Left hindlimb (tissue), 1 donor: ENCODE measurements around the gene WDR54.
"Not testable (repeated sequence)": the region's sequence is repeated elsewhere in the genome, so short reads cannot be mapped to it uniquely, and the experiment has no call there.

Experiments
- DNase-seq: peaks from one replicate; pipeline ENCODE4 v3.0.0-alpha.2; 2018

The WDR54 gene

DNA sequence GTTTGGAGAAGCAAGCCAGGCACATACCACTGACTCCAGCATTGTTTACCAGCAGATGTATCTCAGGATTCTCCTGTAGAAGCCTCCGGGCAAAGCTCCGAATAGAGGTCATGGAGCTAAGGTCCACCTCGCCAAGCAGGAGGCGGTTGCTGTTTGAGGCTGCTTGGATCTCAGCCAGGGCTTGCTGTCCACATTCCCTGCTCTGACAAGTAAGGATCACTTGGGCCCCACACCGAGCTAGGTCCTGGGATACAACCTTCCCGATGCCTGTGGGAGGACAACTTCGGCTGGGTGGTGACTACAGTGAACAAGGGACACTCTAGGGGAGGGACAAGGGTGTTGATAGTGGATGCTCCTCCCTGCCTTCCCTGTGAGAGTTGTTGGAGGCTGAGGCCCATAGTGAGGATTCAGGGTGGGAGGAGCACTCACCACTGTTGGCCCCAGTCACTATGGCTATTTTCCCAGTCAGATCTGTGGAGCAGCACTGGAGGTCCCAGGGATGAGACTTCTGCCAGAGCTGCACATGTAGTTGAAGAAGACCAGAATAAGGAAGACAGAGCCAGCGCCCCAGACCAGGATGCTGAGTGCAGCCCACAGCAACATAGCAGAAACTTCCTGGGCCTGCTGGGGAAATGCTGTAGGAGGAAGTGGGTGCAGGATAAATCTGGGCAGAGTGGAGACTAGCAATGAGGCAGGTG lies 8.4 kb upstream of the WDR54 start:
- DNase-seq: no peak

DNA sequence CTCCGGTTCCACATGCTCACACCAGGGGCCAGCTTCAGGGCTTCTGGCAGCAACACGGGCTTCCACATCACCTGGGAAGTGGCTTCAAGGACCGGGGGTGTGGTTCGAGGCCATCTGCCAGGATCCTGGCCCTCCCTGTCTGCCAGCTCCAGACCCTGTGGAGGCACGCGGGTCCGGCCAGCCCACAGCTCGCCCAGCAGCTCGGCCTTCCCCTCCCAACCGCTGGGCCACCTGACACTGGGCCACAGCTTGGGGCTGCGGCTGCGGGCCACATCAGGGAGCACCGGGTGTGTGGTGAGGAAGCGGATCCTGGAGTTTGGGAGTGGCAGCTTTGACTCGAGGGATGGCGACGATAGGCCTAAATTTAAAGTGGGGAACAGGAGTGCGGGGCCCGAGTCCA lies 7.1 kb upstream of the WDR54 start:
- DNase-seq: no peak

DNA sequence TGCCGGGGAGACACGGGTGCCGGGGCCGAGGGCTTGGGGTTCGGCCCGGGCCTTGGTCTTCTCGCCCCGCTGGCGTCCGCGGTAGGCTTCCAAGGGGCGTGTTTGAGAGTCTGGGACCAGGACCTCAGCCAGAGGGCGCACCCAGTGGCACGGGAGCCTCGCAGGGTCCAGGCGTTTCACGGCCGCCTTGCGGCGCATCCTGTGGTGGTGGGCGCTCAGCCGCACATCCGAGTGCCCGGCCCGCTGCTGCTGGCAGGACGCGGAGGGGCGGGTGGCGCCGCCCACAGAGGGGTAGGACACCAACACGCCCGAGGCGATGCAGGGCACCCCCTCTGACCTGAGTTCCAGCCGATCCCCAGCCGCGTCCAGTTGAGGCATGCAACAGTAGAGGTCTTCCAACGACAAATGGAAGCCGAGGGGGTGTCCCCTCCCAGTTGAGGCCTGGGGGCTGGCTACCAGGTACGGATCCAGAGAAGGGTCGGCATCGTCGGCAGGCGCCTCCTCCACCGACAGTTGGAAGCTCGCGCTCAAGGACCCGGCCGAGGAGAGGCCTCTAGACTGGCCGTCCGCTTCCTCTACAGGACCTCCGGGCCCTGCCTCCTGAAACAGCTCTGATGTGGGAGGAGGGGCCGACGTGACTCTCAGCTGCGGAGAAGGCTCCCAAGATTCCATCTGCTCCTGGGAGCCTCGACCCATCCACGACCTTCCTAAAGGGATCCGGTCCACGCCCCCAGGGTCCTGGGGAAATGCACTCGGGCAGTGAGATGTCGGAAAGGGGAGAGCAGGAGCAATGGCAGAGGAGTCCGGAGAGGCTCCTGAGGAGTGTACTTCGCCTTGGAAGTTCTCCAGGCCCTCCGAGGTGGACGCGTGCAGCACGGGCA lies 6.4 kb upstream of the WDR54 start:
- DNase-seq: peak; percentile 77

DNA sequence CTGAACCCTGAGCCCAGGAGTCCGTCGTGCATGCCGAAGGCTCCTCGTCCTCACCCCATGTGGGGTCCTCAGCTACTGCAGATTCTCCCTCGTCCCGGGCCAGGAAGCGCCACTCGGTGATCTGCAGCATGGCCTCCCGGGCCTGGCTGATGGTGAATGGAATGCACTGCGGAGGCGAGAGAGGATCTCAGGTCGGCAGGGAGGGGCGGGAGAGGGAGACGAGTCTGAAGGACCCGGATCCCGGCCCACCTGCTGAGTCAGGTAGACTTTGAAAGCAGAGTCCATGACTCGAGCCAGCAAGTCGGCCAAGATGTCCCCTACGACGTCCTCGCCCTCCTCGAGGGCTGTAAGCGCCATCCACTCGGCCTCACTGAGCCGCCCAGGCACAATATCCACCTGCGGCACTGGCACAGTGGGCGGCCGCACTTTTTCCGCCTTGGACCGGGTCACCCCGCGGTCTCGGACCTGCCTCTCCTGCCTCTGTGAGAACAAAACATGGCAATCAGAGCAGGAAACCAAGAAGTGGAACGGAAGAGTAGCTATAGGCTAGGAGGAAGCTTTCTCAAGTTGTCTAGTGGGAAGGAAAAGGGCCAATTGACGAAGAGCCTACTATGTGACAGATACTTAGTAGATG lies 5.7 kb upstream of the WDR54 start:
- DNase-seq: no peak

DNA sequence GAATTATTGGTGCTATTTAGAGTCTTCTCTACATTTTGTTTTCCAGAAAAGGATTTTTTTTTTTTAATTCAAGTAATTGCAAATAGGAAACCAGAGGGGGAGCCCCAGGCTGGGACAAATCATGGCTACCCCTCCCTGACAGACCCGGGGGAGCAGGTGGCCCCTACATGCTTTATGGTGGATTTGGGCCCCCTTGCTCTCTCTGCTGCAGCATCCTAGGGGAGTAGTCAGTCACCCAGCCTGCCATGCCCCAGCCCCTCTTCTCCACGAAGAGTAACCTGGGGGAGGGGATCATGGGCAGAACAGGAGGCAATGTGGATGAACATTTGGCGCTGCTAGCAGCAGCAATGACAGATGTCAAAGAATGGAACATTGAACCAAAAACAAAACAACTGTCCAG lies 4.8 kb upstream of the WDR54 start:
- no peak for DNase-seq

DNA sequence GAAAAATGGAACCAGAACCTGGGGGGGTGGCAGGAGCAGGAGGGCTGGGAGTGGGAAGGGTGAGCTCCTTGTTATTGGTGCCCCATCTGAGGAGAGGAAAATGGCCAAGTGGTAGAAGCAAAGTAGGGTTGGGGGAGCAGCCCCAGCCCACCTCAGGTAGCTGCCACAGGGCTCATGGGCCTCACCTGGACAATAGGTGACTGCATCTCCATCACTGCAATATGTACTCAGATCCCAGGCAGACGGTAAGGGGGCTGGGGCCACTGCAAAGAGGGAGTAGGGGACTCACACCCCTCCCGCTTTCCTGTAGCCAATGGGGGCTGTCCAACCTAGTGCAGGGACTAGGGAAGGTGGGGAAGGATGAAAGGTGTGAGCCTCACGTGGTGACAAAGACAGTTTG lies 4.3 kb upstream of the WDR54 start:
- DNase-seq: no peak

DNA sequence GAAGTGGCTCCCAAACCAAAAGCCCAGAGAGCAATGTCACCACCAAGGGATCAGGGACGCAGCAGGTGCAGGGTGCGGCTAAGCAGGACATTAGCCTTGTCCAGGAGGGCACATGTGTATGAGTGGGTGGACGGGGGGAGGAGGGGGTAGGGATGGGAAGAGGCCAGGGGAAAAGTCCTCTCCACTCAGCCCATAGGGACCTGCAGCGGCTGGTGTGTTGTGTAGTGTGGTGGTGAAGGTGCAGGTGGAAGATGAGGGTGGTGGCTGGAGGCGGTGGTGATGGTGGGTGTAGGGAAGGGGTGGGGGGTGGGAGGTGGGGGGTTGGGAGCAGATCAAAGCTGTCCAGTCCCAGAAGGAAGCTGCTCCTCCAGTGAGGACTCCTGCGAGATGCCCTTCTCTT lies 3.8 kb upstream of the WDR54 start:
- no peak for DNase-seq

DNA sequence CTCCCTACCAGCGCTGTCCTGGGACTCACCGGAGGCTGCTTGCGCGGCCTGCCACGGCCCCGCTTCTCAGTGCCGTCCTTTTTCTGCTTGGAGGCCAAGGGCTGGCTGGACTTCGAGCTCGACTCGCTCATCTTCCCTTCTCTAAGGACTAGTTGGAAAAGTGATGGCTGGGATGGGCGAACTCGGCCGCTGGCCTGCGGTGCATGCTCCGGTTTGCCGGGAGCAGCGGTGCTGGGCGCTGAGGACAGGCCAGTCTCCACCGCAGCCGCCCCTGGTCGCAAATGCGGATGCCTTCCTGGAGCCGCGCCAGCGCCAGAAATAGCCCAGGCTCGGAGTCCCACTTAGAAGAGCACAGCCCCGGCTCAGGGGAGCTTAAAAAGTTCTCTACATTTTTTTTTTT lies 3.2 kb upstream of the WDR54 start:
- no peak for DNase-seq

DNA sequence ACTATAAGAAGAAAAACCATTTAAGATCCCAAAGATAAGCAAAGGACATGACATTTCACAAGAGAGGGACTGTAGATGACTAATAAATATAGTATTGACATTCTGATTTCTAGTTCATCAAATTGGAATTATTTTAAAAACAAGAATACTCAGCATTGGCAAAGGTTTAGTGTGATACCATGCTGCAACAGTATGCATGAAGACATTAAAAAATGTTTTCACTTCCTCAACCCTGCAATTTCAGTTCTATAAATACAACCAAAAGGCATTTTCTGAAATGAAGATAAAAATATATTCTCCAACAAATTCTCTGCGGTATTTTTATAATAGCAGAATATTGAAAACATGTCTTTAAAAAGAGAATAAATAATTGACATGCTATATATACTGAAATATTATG lies 2.2 kb upstream of the WDR54 start:
- DNase-seq: no peak

DNA sequence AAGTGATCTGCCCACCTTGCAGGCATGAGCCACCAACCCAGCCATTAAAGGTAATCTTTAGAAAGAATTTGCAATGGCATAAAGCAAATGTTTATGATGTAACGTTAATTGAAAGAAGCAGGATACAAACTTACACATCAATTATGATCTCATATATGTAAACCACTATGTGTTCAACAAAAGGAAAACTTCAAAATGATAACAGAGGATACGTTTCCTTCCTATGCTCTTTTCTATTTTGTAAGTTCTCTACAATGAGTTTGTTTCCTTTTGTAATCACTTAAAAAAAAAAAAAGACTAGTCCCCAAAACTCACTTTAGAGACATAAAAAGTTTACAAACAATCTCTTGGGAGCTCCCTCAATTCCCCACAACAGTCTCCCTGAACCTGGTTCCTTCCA lies 1.5 kb upstream of the WDR54 start:
- DNase-seq: no peak

DNA sequence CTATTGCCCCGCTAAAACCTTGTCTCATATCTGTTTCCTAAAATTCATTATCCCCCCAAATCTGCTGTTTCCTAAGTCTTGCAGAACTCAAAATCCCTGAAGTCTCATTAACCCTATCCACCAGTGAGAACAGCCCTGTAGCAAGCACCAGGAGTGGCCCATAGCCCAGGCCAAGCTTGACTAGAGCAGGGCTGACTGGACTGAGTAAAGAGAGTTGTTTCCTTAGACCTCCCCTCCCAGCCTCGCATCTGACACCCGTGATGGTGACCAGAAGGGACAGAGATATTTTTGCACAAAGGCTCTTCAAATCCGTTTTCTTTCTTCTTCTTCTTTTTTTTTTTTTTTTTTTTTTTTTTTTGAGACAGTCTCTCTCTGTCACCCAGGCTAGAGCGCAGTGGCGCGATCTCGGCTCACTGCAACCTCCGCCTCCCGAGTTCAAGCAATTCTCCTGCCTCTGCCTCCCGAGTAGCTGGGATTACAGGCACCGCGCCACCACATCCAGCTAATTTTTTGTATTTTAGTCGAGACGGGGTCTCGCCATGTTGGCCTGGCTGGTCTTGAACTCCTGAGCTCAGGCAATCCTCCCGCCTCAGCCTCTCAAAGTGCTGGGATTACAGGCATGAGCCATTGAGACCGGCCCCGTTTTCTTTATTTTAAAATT lies 957 bp upstream of the WDR54 start:
- DNase-seq: not testable (repeated sequence)

DNA sequence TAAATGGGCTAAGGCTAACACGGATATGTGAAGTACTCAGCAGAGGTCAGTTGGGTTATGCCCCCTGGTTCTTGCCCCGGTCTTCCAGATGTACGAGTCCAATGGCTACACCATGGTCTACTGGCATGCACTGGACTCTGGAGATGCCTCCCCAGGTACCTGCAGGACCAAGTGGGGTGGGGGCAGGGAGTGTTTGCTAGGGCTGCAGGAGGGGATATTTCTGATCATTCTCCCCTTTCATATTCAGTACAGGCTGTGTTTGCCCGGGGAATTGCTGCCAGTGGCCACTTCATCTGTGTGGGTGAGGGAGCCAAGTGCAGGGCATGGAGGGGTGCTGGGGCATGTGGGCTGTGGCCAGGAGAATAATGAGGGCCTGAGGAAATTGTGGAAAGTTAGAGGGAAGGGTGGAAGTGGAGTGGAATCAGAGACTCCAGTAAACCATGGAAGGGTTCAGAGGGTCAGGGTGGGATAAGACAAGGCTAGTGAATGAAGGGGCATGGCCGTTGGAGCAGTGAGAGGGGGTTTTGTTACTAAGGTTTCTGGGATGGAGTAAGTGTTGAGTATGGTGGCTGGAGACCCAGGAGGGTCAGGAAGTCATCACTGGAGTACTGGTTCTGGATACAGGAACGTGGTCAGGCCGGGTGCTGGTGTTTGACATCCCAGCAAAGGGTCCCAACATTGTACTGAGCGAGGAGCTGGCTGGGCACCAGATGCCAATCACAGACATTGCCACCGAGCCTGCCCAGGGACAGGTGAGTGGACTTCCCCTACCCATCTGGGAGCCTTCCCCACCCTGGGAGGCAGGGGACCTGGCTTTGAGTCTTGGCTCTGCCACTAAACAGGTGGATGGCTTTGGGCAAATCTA lies 1.9 kb downstream of the WDR54 start:
- DNase-seq: no peak

DNA sequence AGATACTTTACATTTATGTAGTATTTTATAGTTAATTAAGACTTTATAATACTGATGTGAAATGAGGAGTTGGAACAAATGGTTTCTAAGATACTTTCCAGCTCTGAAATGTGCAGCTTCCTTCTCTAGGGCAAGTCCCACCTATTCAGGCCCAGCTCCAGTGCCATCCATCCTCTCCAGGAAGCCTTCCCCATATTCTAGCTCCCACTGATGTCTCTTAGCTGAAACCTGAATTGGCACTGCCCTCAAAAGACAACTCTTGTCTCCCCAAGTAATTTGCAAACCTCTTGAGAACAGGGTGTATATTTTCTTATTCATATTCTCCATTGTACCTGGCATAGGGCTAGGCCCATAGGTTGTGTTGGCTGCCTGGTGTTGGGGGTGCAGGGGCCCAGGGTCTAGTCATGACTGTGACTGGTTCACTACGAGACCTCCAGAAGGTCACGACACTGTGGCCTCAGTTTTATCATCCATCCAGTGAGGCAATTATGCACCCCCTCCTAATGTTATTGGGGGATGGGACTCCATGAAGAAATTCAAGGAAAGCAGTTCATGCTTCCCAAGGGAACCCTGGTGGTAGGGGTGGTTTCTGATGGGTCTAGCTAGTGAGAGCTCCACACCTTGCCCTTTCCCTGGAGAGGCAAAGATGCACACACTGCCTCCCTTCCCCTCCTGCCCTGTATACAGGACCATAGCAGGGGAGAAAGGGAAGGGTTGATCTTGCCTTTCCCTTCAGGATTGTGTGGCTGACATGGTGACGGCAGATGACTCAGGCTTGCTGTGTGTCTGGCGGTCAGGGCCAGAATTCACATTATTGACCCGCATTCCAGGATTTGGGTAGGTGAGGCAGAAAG lies 2.8 kb downstream of the WDR54 start:
- no peak for DNase-seq

DNA sequence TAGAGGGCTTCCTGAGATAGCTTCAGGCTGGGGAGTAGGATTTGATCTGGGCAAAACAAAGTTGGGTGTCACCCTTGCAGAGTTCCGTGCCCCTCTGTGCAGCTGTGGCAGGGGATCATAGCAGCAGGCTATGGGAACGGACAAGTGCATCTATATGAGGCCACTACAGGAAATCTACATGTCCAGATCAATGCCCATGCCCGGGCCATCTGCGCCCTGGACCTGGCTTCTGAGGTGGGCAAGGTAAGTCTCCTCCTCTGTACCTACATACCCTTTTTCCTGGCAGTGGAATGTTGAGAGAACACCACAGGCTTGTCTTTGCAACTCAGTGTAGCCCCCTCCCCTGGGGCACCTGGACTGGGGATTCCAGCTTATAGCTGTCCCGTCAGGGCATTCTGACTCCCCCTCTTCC lies 3.5 kb downstream of the WDR54 start:
- no peak for DNase-seq

DNA sequence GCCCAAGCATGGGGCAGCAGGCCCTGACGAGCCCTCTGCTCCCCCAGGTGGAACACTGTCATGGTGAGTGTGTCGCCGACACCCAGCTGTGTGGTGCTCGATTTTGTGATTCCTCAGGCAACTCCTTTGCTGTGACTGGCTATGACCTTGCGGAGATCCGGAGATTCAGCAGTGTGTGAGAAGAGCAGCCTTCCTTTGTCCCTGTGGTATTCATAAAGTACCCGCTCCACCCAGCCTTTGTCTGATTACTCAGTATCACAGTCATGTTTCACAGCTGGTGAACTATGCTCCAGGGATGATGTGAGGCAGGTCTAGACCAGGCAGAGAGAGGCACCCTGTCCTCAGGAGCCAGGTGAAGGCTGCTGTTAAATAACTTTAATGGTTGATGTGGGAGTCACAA lies 4.0 kb downstream of the WDR54 start:
- no peak for DNase-seq

DNA sequence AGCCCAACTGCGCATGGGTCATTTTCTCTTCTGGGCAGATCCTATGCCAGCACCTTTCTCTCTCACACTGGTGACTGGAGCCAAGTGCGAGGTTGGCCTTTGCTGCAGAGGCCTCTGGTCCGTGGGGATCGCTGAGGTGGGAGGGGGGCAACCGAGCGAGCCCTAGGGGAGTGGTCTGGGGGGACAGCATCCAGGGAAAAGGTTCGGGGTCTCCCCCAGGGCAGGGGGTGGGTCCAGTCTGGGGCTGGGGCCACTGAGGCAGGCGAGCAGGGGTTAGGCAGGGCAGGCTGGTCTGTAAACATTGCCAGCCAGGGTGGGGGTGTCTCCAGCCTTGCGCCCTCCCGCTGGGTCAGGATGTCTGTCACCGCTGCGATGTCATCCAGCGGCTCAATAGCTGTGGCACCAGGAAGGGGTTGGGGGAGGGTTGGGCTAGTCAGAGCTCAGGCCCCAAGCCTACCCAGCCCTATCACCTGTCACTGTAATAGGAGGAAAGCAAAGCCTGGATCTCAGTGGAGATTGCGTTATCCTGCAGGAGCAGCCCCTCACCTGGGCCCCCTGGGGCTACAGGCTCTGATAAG lies 4.7 kb downstream of the WDR54 start:
- no peak for DNase-seq

DNA sequence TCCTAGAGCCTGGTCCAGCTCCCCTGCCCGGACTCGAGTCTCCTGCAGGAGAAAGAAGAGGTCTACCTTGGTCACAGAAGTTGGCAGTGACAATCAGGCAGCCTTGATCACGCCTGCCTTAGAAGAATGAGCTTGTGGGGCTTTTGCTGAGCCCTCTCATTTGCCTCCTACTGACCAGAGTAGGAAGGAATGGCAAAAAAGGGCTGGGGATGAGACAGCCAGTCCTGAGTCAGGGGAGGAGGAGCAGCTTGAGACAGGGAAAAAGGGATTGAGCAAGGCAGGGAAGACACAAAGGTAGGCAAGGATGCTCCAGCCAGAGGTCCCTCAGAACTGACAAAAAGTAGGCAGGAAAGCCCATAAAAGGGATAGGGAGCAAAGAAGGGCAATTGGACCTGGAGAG lies 6.0 kb downstream of the WDR54 start:
- DNase-seq: no peak

DNA sequence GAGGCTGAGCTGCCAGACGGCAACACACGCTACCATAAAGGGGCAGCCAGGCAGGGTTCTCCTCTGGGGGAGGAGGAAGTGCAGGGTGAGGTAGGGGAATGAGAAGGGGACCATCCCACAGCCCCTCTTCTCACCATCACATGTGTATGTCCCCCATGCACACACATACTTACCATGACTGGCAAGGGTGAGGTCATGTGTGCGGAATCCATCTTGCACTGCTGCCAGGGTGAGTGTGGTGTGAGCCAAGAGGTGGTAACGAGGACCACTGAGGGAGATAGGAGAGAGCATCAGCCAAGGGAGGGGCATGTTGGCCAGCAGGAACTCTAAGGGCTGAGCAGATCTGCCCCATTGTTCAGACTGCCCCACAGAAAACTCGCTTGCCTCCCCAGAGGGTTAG lies 7.1 kb downstream of the WDR54 start:
- DNase-seq: no peak

DNA sequence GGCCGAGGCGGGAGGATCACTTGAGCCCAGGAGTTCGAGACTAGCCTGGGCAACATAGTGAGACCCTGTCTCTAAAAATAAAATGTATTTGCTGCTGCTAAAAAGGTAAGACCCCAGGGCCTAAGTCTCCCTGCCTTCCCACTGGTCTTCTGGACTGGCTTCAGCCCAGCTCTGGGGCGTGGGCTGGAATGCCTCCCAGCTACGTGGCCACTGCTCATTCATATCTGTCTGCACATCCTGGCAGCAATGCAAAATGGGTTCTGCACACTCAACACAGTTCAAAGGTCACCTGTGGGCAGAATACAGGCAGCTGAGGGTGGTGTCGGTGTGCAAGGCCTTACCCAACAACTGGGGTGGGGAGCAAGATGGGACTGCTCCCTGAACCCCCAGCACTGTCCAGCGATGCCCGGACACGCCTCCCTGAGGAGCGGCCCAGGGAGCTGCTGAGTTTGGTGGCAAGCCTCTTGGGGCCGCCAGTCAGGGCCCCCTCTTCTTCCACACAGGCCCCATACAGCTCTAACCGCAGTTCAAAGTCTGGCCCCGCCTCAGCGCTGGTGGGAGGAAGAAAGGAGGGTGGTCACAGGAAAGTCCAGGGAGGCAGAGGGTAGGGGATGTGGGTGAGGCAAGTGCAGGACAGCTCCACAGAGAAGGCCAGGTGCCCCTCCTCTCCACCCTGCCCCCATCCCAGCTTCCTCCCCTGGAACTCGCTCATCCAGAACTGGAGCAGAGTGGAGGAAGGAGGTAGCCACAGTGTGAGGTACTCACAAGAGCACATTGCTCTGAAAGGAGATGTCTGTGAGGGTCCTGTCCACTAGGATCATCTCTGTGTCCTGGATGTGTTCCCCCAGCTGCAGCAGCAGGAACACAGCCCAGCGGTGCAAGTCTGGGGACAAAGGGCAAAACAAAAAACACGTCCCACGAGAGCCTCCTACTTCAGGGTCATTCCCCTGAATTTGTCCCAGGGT lies 8.2 kb downstream of the WDR54 start:
- DNase-seq: no peak

DNA sequence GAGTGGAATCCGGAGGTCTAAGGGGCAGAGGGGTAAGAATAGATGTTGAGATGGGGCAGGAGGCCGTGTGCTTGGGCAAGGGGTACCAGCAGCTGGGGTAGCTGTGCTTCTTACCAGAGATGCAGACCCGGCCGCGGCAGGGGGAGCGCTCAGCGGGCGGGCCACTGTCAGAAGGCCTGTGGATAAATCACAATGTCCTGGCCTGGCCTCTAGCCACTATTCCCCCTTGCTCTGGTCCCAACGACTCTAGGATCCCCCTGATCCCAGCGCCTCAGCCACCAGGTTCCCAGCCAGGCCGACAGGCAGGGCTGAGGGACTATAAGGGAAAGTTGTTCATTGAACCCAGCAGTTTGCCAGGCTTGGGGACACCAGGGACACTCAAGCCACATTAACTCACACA lies 9.0 kb downstream of the WDR54 start:
- no peak for DNase-seq
